ENCODE results near the gene UTP20. TPM values are rescaled to one million over a fixed set of nuclear protein-coding genes. Genes with fewer than 3 reads are reported as not detected.

UTP20 gene
- total and polyA plus RNA-seq, 10 donors, result 1.5 to 21.5 (median 14.2) TPM

DNA sequence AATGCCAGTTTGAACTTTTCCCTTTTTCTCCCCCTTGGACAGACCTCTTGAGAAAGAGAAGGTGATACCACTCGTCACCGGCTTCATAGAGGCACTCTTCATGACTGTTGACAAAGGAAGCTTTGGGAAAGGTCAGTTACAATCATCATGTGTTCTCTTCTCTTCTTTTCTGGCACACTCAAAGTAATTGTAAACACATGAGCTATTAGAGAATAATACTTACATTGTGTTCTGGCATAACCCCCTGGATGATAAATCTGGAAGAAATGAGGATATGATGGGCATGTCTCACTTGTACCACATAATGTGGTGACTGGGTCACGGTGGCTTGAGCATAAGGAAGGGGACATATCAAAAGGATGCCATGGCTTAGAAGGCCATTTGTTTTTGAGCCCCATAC is 20.0 kb downstream of the UTP20 start:
- intact Hi-C loops (cut with DNase I; ENCODE audit: low total_unique reads), result no loop called here
- TF ChIP-seq, protein P1, sequence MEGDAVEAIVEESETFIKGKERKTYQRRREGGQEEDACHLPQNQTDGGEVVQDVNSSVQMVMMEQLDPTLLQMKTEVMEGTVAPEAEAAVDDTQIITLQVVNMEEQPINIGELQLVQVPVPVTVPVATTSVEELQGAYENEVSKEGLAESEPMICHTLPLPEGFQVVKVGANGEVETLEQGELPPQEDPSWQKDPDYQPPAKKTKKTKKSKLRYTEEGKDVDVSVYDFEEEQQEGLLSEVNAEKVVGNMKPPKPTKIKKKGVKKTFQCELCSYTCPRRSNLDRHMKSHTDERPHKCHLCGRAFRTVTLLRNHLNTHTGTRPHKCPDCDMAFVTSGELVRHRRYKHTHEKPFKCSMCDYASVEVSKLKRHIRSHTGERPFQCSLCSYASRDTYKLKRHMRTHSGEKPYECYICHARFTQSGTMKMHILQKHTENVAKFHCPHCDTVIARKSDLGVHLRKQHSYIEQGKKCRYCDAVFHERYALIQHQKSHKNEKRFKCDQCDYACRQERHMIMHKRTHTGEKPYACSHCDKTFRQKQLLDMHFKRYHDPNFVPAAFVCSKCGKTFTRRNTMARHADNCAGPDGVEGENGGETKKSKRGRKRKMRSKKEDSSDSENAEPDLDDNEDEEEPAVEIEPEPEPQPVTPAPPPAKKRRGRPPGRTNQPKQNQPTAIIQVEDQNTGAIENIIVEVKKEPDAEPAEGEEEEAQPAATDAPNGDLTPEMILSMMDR (IDR thresholded peaks at IDR 0.05 in 8 of 11, conservative IDR thresholded peaks at IDR 0.05 in 3 of 11), result no peak
- TF ChIP-seq POLR2A (IDR thresholded peaks at IDR 0.05) (no peak), POLR2AphosphoS5 (IDR thresholded peaks at IDR 0.05) (no peak)
- Histone ChIP-seq H3K4me1 (no peaks in the 10 kb centered on the region), H3K36me3 (peaks cover 0 to 100% (median 92%) of the 10 kb centered on the region in 6 donors), H3K9me3 (no peaks in the 10 kb centered on the region), H3K27me3 (replicated peaks in 1 of 7) (no peaks in the 10 kb centered on the region), H3K4me3 (no peak overlapping the region), H3K27ac (no peak overlapping the region)
- 86 to 98% (median 95%) methylated on average over 3 of the region's 3 CpGs for WGBS, 5 donors
- DNase-seq, result no peak

DNA sequence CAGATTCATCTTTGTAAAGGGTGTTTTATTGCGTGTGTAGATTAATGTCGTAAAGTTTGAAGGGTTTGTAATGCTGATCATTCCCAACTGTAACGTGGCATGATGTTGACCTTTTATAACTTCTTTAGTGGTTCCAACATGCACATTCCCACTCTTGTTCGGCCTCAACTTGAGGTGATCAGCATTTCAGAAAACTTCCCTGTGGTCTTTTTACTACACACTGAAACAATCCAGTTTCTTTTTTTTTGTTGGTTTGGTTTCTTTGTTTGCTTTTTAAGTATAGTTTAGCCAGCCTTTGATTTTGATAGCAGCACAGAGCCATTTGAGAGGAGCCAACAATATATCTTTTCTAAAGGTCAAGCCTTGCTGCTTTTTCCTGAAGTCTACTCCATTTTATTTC is 22.8 kb downstream of the UTP20 start:
- whole genome bisulfite sequencing, 5 donors, result 91 to 98% (median 95%) methylated on average over 4 of the region's 4 CpGs
- Histone ChIP-seq H3K9me3 (no peaks in the 10 kb centered on the region), H3K36me3 (peaks cover 0 to 100% (median 85%) of the 10 kb centered on the region in 6 donors), H3K4me1 (no peaks in the 10 kb centered on the region), H3K4me3 (no peak overlapping the region), H3K27ac (no peak overlapping the region), H3K27me3 (replicated peaks in 1 of 7) (no peaks in the 10 kb centered on the region)
- intact Hi-C loops (cut with DNase I; ENCODE audit: low total_unique reads), result no loop called here
- no peak for TF ChIP-seq POLR2A (IDR thresholded peaks at IDR 0.05)
- TF ChIP-seq, protein P1 (IDR thresholded peaks at IDR 0.05 in 8 of 11, conservative IDR thresholded peaks at IDR 0.05 in 3 of 11), result no peak
- no peak for TF ChIP-seq POLR2AphosphoS5 (IDR thresholded peaks at IDR 0.05)
- no peak for DNase-seq

DNA sequence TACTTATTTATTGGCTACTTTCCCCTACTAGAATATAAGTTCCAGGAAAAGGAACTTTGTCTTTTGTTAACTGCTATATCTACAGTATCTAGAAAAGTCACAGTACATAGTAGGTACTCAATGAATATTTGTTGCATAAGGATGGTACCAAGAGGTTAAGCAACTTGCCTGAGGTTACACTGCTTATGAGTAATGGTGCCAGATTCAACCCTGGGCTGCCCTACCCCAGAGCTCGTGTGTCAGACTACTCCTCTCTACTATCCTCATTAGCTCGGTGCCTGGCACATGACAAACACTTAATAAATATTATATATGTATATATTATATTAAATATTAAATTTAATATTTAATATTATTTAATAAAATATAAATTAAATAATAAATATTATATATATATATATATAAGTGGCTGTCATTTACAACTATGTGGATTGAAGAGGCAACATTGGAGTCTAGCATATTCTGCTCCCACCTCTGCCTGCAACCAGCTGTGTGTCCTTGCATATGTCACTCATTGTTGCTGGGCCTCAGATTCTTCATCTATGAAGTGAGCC is 25.4 kb downstream of the UTP20 start:
- intact Hi-C loops (cut with DNase I; ENCODE audit: low total_unique reads), result no loop called here
- no peak overlapping the region for H3K4me3 ChIP-seq
- no peaks in the 10 kb centered on the region for H3K27me3 ChIP-seq (replicated peaks in 1 of 7)
- 91 to 99% (median 96%) methylated on average over 2 of the region's 2 CpGs for WGBS, 5 donors
- TF ChIP-seq POLR2AphosphoS5 (IDR thresholded peaks at IDR 0.05), result no peak
- TF ChIP-seq, protein P1 (IDR thresholded peaks at IDR 0.05 in 8 of 11, conservative IDR thresholded peaks at IDR 0.05 in 3 of 11), result no peak
- TF ChIP-seq POLR2A (IDR thresholded peaks at IDR 0.05), result no peak
- no peak overlapping the region for H3K27ac ChIP-seq
- no peak for DNase-seq
- peaks cover 7 to 100% (median 91%) of the 10 kb centered on the region in 6 donors for H3K36me3 ChIP-seq
- no peaks in the 10 kb centered on the region for H3K9me3 ChIP-seq
- no peaks in the 10 kb centered on the region for H3K4me1 ChIP-seq

DNA sequence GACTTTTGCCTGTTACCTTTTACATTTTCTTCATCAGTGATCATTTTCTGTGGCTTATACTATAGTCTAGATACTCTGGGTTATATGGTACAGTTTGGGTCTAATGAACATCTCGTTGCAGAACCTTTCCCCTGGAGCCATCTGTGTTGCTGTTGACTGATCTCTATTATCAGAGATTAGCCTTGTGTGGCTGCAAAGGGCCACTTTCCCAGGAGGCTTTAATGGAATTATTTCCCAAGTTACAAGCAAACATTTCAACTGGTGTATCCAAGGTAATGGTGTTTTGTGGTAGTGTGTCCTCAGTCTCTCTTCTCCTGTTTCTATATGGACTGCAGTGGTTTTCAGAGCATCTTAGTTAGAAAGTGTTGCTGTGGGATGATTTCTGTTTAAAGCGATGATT is 25.9 kb downstream of the UTP20 start:
- H3K9me3 ChIP-seq, result no peaks in the 10 kb centered on the region
- intact Hi-C loops (cut with DNase I; ENCODE audit: low total_unique reads), result no loop called here
- WGBS, 5 donors, result 87 to 100% (median 96%) methylated on average over 2 of the region's 2 CpGs
- DNase-seq, result no peak
- no peak overlapping the region for H3K27ac ChIP-seq
- no peak overlapping the region for H3K4me3 ChIP-seq
- TF ChIP-seq, protein P1 (IDR thresholded peaks at IDR 0.05 in 8 of 11, conservative IDR thresholded peaks at IDR 0.05 in 3 of 11), result no peak
- no peak for TF ChIP-seq POLR2AphosphoS5 (IDR thresholded peaks at IDR 0.05)
- no peak for TF ChIP-seq POLR2A (IDR thresholded peaks at IDR 0.05)
- H3K27me3 ChIP-seq (replicated peaks in 1 of 7), result no peaks in the 10 kb centered on the region
- no peaks in the 10 kb centered on the region for H3K4me1 ChIP-seq
- peaks cover 7 to 100% (median 91%) of the 10 kb centered on the region in 6 donors for H3K36me3 ChIP-seq
